Fibroblast of skin of scalp (primary cell): ENCODE results near the gene SLC25A41.
A peak's percentile ranks its signal among the peaks of the same experiment; 100 is the strongest.

ENCODE experiments used
- DNase-seq: peaks from one replicate; pipeline ENCODE4 v3.0.0-alpha.2; 2013

SLC25A41 gene

GRCh38 chr19:6427131-6427530 is 6.4 kb downstream of the SLC25A41 start:
- no peak for DNase-seq

GRCh38 chr19:6425732-6426620 is 7.6 kb downstream of the SLC25A41 start:
- no peak for DNase-seq

- DNase-seq, result peak; percentile 100
Measured at GRCh38 chr19:6424939-6425731, 8.4 kb downstream of the SLC25A41 start.

GRCh38 chr19:6424195-6424938 is 9.2 kb downstream of the SLC25A41 start, which contains the start of gene KHSRP:
TSS of gene KHSRP (minus strand) at chr19:6424811. CDS start at chr19:6424701, 110 bp downstream.
- DNase-seq, result peak; percentile 15

- DNase-seq, result peak; percentile 49
Measured at GRCh38 chr19:6423499-6424194, 9.9 kb downstream of the SLC25A41 start.

- DNase-seq, result no peak
Measured at GRCh38 chr19:6421075-6422014, 12.2 kb downstream of the SLC25A41 start.

- no peak for DNase-seq
Measured at GRCh38 chr19:6418562-6418932, 15.0 kb downstream of the SLC25A41 start.

GRCh38 chr19:6417713-6418561 is 15.6 kb downstream of the SLC25A41 start:
- peak; percentile 14 for DNase-seq

- no peak for DNase-seq
Measured at GRCh38 chr19:6416658-6417405, 16.7 kb downstream of the SLC25A41 start.

GRCh38 chr19:6415591-6416190 is 17.9 kb downstream of the SLC25A41 start:
- no peak for DNase-seq

- no peak for DNase-seq
Measured at GRCh38 chr19:6414793-6415590, 18.6 kb downstream of the SLC25A41 start.

- no peak for DNase-seq
Measured at GRCh38 chr19:6413721-6414643, 19.6 kb downstream of the SLC25A41 start.

GRCh38 chr19:6413291-6413690 is 20.3 kb downstream of the SLC25A41 start:
- DNase-seq, result no peak

- no peak for DNase-seq
Measured at GRCh38 chr19:6412447-6413091, 21.0 kb downstream of the SLC25A41 start.

- DNase-seq, result no peak
Measured at GRCh38 chr19:6412061-6412446, 21.5 kb downstream of the SLC25A41 start.

GRCh38 chr19:6409346-6409745 is 24.2 kb downstream of the SLC25A41 start:
- DNase-seq, result no peak
